ENCODE results near the gene DACT2.

Gene DACT2

GRCh38 chr6:168310403-168310802 lies 9.2 kb downstream of the DACT2 start:
- no peak for TF ChIP-seq ZFP30 (CRISPR knock-in tag; IDR thresholded peaks at IDR 0.05)
- TF ChIP-seq OSR1 (CRISPR knock-in tag; IDR thresholded peaks at IDR 0.05), result no peak
- TF ChIP-seq ISL1 (CRISPR knock-in tag; IDR thresholded peaks at IDR 0.05), result no peak
- no peak for TF ChIP-seq ZNF70 (CRISPR knock-in tag; IDR thresholded peaks at IDR 0.05)
- TF ChIP-seq SNAI2 (CRISPR knock-in tag; IDR thresholded peaks at IDR 0.05), result no peak
- no peak for TF ChIP-seq ZC3H10 (CRISPR knock-in tag; IDR thresholded peaks at IDR 0.05)
- TF ChIP-seq TCF4 (CRISPR knock-in tag; IDR thresholded peaks at IDR 0.05; ENCODE audit: borderline replicate concordance), result no peak
- ATAC-seq, result no peak

GRCh38 chr6:168309997-168310396 lies 9.6 kb downstream of the DACT2 start:
- no peak for ATAC-seq
- TF ChIP-seq ZNF70 (CRISPR knock-in tag; IDR thresholded peaks at IDR 0.05) (no peak), ZNF565 (CRISPR knock-in tag; conservative IDR thresholded peaks at IDR 0.05; ENCODE audit: low read depth) (no peak), TSHZ2 (CRISPR knock-in tag; IDR thresholded peaks at IDR 0.05) (no peak), ISL1 (CRISPR knock-in tag; IDR thresholded peaks at IDR 0.05) (no peak), TOX (CRISPR knock-in tag; IDR thresholded peaks at IDR 0.05; ENCODE audit: borderline replicate concordance) (no peak), ESRRG (CRISPR knock-in tag; IDR thresholded peaks at IDR 0.05) (no peak), BACH2 (CRISPR knock-in tag; IDR thresholded peaks at IDR 0.05; ENCODE audit: borderline replicate concordance) (no peak), ARNTL (CRISPR knock-in tag; IDR thresholded peaks at IDR 0.05; ENCODE audit: borderline replicate concordance, low read depth) (no peak), CREB5 (CRISPR knock-in tag; IDR thresholded peaks at IDR 0.05; ENCODE audit: low read depth) (no peak), POU6F1 (CRISPR knock-in tag; IDR thresholded peaks at IDR 0.05; ENCODE audit: borderline replicate concordance, low read depth) (no peak), CSRNP3 (CRISPR knock-in tag; IDR thresholded peaks at IDR 0.05) (no peak), ZFP30 (CRISPR knock-in tag; IDR thresholded peaks at IDR 0.05) (no peak), ZC3H10 (CRISPR knock-in tag; IDR thresholded peaks at IDR 0.05) (no peak)

- TF ChIP-seq ISL1 (CRISPR knock-in tag; IDR thresholded peaks at IDR 0.05) (no peak), SNAI2 (CRISPR knock-in tag; IDR thresholded peaks at IDR 0.05) (no peak), ZNF8 (CRISPR knock-in tag; IDR thresholded peaks at IDR 0.05) (no peak), TCF4 (CRISPR knock-in tag; IDR thresholded peaks at IDR 0.05; ENCODE audit: borderline replicate concordance) (no peak), BACH2 (CRISPR knock-in tag; IDR thresholded peaks at IDR 0.05; ENCODE audit: borderline replicate concordance) (no peak)
- ATAC-seq, result no peak
Measured at GRCh38 chr6:168309183-168309582, 10.4 kb downstream of the DACT2 start.

- TF ChIP-seq CSRNP3 (CRISPR knock-in tag; IDR thresholded peaks at IDR 0.05), result no peak
- ATAC-seq, result no peak
Measured at GRCh38 chr6:168308390-168309144, 11.0 kb downstream of the DACT2 start.
